ENCODE measurements around the gene SLC16A11.
"Not testable (repeated sequence)": the region's sequence is repeated elsewhere in the genome, so short reads cannot be mapped to it uniquely, and the experiment has no call there.

The SLC16A11 gene, protein sequence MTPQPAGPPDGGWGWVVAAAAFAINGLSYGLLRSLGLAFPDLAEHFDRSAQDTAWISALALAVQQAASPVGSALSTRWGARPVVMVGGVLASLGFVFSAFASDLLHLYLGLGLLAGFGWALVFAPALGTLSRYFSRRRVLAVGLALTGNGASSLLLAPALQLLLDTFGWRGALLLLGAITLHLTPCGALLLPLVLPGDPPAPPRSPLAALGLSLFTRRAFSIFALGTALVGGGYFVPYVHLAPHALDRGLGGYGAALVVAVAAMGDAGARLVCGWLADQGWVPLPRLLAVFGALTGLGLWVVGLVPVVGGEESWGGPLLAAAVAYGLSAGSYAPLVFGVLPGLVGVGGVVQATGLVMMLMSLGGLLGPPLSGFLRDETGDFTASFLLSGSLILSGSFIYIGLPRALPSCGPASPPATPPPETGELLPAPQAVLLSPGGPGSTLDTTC

DNA sequence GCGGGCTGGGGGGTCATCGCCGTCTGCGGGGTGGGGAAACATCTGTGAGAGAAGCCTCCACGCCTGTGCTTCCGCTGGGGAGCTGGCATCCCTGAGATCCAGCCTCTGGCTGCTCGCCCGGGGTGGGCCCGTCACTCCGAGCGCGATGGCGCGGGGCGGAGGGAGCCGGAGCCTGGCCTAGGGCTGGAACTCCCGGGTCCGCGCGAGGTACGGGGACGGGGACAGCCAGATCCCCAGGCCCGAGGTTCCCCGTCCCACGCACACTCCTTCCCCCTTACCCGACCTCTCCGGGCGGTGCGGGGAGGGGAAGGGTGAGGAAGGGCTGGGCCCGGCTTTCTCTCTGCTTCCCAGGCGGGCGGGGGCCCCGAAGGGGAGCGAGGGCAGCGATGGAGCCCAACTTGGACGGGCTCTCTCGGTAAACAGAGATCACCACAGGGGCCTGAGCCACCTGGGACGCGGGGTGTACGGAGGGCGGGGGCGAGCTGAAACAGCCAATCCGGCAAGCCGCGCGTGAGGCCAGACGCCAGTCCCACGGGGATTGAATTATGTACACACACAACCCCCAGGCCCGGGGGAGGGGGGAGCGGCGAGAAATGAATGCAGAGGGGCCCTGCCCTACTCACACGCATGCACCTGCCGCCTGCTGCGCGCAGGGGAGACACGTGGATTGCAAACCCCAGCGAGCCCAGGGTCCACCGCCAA is at the start of gene SLC16A11:
TSS of gene SLC16A11 (minus strand) at position 596 of the 702 bp plus-strand sequence. CDS start at position 17, 579 bp downstream.
- DNase-seq, result no peak

DNA sequence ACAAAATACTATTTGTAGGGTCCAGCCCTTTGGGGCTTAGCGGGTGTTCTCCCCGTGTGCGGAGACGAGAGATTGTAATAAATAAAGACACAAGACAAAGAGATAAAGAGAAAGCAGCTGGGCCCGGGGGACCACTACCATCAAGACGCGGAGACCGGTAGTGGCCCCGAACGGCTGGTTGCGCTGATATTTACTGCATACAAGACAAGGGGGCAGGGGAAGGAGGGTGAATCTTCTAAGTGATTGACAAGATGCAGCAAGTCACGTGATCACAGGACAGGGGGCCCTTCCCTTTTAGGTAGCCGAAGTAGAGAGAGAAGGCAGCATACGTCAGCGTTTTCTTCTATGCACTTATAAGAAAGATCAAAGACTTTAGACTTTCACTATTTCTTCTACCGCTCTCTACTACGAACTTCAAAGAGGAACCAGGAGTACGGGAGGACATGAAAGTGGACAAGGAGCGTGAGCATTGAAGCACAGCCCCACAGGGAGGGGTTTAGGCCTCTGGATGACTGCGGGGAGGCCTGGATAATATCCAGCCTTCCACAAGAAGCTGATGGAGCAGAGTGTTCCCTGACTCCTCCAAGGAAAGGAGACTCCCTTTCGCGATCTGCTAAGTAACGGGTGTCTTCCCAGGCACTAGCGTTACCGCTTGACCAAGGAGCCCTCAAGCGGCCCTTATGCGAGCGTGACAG is 47.6 kb upstream of the SLC16A11 start:
- not testable (repeated sequence) for DNase-seq

DNA sequence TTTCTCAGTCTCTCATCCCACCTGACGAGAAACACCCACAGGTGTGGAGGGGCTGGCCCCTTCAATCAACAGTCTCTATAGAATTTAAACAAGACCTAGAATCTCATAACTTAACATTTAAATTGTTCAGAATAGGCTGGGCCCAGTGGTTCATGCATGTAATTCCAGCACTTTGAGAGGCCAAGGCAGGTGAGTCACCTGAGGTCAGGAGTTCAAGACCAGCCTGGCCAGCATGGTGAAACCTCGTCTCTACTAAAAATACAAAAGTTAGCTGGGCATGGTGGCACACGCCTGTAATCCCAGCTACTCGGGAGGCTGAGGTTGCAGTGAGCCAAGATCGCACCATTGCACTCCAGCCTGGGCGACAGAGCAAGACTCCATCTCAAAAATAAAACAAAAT is 45.7 kb upstream of the SLC16A11 start:
- DNase-seq, result not testable (repeated sequence)

DNA sequence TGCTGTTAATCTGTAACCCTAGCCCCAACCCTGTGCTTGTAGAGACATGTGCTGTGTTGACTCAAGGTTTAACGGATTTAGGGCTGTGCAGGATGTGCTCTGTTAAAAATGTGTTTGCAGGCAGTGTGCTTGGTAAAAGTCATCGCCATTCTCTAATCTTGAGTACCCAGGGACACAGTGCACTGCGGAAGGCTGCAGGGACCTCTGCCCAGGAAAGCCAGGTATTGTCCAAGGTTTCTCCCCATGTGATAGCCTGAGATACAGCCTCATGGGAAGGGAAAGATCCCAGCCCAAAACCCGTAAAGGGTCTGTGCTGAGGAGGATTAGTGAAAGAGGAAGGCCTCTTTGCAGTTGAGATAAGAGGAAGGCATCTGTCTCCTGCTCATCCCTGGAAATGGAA is 44.5 kb upstream of the SLC16A11 start:
- DNase-seq, result not testable (repeated sequence)

DNA sequence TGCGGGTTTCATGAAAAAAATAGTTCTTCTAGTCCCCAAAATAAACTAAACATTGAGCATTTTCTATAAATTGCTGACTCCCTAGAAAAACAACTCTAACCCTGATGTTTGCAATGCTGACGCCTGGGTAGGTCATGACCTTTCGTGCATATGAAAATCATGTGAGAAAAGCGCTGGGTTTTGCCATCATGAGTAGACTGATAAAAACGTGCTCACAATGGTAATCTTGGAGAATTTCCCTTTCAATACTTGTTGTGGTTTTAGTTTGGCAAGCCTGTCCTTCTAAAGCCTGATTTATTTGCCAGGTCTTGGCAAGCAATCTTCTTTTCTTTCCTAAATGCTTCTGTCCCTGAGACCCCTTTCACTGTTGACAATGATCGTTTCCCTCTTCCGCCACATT is 40.2 kb upstream of the SLC16A11 start:
- peak; percentile 71 for DNase-seq

DNA sequence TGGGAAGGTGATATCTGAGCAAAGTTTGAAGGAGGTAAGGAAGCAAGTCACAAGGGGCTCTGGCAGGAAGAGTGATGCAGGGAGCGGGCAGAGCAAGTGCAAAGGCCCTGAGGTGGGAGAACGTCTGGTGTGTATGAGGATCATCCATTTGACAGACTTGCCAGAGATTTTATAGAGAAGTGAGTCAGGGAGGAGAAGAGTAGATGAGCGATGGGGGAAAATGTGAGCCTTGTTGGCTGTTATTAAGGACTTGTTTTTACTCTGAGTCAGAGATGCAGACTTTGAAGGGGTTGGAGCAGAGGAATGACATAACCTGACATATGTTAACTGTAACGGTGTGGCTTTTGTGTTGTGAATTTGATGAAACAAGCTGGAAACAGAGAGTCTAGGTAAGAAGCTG is 39.7 kb upstream of the SLC16A11 start:
- DNase-seq, result no peak

DNA sequence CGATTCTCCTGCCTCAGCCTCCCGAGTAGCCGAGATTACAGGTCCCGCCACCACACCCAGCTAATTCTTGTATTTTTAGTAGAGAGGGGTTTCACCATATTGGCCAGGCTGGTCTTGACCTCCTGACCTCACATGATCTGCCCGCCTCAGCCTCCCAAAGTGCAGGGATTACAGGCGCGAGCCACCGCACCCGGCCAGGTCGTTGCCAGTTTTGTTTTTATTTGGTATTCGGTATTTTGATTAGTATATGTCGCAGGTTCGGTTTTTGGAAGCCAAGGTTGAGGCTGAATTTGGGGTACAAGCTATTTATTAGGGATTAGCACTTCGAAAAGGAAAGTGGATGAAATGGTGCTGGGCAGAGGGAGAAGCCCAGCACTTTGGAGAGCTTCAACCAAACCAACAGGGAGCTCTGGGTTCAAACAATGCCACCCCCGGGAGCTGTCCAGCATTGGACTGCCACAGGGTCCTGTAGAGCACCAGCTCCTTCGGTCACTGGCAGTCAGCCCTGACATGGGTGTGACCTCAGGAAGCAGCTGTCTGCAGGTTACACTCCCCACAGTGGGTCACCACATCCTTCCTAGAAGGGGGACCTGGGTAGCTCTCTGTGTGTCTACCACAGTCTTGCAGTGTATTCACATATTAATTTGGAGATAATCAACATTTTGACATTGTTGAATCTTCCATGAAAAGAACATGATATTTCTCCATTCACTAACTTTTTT is 37.6 kb upstream of the SLC16A11 start:
- DNase-seq, result peak; percentile 19

DNA sequence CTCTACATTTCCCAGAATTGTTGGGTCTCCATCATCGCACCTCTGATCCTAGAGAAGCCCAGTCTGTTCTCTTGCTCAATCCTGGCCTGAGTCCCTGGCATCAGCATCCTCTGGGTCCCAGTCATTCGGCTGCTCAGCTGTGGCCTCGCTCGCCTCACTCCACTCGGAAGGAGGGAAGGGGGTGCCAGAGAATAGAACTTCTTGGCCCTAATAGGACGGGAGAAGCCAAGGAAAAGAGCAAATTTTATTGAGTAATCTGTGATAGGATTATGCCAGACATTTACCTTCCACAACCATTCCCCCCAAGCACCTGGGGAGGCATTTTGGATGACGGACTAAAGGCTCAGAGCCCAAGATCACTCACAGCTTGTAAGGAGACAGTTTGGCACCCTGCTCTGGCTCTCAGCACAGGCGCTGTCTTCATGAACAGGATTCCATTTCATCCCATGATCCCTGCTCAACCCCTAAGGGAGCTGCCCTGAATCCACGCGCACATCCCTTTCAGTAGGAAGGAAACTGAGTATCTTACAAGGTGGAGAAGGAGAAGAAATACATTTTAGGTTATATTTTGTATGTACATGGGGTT is 36.7 kb upstream of the SLC16A11 start:
- DNase-seq, result no peak

DNA sequence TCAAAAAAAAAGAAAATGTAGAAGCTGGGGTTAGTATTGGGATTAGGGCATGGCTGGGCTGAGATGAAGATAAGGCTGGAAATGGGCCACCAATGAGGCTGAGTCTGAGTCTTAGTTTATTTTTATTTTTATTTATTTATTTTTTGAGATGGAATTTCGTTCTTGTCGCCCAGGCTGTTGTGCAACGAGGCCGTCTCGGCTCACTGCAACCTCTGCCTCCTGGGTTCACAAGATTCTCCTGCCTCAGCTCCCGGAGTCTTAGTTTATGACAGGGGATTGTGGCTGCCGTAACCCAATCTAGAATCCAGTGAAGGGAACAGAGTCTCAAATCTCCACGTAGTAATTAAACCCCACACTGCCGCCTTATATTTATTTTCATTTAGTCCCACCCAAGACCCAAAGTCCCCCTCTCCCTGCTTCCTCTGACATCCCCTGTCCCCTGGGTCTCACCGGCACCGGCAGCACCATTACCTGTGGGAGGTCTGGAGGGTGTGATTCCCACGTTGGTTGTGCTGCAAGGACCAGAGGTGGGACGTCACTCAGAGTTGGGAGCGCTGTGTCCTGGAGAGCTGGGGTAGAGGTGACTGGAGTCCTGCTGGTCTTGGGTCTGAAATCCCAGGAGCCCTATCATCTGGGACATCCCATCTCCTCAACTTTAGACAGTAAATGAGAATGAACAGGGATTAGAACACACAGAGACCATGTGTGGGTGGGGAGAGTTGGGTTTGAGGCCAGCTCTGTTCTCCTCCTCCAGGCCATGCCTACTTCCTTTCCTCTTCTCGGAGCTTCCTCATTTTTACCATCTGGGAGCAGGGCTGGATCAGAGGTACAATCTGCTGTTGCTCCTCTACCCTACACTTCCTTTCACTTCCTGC is 35.9 kb upstream of the SLC16A11 start, which contains the start of gene CLEC10A:
TSS of gene CLEC10A (minus strand) at position 671 of the 875 bp plus-strand sequence. CDS start 1,439 bp downstream, outside the sequence.
- no peak for DNase-seq

DNA sequence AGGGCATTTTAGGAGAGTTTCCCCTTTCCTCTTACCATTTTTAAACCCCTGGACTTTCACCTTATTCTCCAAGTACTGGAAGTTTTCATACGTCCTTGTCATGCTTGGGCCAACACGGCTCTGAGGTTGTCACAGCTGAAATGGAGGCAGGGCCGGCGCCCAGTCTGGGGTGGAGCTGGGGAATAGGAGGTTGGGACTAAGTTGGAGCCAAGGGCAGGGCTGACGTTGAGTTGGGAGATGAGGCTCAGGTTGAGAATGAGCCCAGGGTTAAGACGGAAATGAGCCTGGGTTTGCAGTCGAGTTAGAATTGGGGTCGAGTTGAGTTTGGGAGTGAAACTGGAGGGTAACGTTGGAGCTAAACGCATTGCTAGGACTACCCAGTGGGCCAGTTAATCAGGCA is 34.8 kb upstream of the SLC16A11 start:
- DNase-seq, result no peak

DNA sequence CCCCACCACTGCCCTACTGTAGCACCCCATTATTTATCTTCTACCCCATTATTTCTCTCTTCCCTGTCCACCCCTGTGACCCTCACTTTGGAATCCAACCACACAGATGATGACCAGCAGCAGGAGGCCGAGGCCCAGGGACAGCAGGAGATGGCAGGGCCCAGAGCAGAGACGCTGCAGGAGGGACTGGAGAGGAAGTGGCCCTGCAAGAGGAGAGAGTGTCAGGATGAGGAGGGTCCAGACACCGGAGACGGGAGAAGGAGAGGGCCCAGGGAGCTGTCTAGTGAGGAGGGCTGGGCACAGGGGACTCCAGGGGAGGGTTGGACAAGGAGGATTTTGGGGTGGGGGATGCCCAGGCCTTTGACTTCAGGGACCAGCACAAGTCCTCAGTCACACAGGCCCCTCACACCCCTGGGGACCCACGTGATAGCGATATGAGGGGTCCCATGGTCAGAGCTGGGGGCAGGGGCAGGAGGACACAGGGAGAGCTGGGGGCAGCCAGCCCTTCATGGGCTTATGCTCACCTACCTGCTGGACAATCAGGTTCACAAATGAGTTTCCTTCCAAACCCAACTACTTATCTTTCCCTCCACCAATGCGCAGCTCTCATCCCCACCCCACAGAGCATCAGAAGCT is 34.1 kb upstream of the SLC16A11 start:
- DNase-seq, result no peak

DNA sequence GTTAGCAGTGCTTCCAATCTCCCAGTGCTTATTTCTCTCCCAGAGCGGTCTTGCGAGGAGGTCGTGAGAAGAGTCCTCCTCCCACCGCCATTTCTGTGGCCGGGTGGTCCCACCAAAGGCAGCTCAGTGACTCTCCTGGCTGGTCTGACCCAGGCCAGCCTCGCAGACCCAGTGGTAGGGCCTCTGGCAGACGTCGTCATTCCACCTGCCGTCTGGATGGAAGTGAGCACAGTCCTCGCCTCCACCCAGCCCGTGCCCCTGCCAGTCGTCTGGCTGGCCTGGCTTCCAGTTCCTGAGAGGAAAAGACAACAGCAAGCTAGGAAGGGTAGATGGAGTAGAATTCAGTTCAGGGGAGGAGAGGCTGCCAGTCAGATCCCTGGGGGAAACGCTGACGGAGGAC is 31.0 kb upstream of the SLC16A11 start:
- DNase-seq, result no peak

DNA sequence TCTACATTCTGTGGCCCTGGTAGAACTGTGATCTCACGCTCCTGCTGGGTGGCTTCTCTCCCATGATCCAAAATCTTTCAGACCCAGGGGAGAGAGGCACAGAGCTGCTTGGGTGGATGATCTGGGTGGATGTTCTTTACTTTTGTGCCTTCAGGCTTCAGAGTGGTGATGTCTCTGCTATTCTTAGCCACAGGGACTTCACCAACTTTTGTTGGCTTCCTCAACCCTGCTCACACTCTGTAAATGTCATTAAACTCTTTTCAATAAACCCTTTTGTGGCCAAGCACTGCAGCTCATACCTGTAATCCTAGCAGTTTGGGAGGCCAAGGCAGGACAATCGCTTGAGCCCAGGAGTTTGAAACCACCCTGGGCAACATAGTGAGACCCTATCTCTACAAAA is 28.5 kb upstream of the SLC16A11 start:
- no peak for DNase-seq

DNA sequence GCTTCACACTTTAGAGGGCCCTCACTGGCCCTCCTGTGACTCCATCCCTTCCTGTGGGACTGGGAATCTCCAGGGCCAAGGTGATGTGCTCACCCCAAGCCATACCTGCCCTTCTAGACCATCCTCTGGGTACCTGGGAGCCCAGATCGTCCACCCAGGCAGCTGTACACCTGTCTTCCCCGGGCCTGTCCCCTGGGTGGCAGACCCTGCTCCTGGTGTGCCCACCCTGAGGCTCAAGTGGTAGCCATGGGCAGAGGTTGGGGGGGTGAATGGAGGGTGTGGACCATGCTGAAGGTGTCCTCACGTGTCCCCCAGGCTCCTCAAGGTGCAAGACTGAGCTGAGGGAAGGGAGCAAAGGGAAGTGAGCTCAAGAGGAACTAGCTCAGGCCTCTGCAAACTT is 26.8 kb upstream of the SLC16A11 start:
- DNase-seq, result no peak

DNA sequence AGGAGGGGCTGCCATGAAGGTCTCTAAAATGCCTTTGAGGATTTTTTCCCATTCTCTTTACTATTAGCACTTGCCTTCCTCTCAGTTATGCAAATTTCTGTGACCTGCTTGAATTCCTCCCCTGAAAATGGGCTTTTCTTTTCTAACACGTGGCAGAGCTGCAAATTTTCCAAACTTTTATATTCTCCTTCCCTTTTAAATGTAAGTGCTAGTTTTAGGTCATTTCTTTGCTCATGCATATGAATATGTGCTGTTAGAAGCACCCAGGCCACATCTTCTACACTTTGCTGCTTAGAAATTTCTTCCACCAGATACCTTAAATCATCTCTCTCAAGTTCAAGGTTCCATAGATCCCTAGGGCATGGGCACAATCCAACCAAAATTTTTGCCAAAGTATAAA is 24.4 kb upstream of the SLC16A11 start:
- DNase-seq, result no peak

DNA sequence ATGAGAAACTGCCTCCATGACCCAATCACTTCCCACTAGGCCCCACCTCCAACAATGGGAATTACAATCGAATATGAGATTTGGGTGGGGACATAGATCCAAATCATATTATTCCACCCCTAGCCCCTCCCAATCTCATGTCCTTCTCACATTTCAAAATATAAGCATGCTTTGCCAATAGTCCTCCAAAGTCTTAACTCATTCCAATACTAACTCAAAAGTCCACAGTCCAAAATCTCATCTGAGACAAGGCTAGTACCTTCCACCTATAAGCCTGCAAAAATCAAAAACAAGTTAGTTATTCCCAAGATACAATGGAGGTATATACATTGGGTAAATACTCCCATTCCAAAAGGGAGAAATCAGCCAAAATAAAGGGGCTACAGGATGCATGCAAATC is 23.3 kb upstream of the SLC16A11 start:
- DNase-seq, result no peak

DNA sequence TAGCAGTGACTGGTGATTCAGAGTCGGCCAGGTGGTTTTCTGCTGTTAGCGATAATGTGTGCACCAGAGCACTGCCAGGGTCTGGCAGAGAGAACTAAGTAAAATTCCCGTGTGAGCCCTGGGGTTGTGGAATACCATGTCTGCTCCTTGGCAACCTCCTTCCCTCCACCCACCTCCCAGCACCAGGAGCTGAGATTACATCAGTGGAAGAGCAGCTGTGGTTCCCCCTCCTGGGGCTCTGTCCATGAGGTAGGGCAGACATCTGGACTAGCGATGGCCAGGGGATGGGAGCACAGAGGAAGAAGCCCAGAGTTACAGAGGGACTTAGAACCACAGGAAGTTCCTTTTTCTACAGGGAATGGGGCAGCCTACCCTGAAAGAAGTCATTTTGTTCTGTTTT is 20.4 kb upstream of the SLC16A11 start:
- no peak for DNase-seq

DNA sequence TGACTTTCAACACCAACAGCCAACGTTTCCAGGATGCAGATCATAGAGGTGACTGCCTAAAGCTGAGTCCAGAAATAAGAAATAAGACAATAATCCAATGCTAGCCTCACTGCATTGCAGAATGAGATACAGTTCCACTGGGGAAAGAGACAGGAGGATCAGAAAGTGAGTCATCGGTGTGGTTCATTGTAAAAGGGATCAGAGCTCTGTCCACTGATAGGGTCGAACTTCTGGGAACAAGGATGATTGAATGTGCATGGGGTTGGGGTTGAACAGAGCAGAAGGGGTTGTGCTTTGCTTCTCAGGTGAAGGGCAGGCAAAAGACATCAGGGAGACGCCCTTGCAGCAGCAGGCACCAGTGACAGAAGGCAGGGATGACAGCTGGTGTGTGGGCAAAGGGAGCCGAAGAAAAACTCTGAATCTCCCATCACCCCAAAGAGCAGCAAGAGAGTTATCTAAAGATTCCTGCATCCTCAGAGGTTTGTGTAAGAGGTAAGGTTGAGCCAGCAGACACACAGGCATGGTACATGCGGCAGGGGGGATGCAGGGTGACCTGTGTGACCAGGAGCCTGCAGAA is 19.7 kb upstream of the SLC16A11 start:
- DNase-seq, result no peak

DNA sequence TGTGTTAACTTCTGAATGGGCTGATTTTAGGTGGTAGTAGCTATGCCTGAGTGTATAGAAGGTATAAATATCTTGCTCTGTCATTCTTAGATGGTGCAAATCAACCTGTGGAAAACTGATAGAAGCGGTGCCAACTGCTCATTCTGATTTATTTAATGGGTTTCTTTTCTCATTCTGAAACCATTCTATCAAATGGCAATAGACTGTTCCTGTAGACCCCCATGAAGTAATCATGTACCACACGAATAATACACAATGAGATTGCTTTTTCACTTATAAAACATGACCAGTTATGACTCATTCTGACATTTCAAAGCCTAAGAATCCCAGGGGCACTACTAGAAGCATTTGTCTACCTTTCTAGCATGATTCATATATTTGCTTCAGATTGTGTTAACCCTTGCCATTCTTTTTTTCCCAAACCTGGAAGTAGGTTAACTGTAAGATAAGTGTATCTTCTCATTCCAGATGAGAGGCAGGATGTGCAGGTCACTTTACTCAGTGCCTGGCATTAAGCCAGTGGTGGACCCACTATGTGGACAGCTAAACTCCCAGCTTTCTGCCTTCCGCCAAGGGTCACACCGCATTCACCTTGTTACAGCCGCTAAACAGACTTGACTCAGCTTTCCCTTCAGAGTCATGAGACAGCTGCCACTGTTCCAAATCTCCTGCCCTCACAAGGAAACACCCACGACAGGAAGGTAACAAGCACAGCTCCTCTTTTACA is 16.4 kb upstream of the SLC16A11 start:
- no peak for DNase-seq

Measured in RPMI8226 (cell line).